BLaER1 treated with 17β-estradiol and CSF1 and Interleukin-3, amounts not matched to agents 10 nM and 100 nM (cell line): ENCODE results near the gene CLIP4.
"Not testable (repeated sequence)": the region's sequence is repeated elsewhere in the genome, so short reads cannot be mapped to it uniquely, and the experiment has no call there.

Experiments used
- H3K27ac ChIP-seq, 11 experiments: shearing (Covaris generic); formaldehyde crosslinking; 2 replicates each; pipeline ENCODE4 v1.8.1; 2022
- H3K27me3 ChIP-seq, 11 experiments: shearing (Covaris generic); formaldehyde crosslinking; 2 replicates each; pipeline ENCODE4 v1.8.1; 2022
- H3K36me3 ChIP-seq, 11 experiments: shearing (Covaris generic); formaldehyde crosslinking; 2 replicates each; pipeline ENCODE4 v1.8.1; 2022
- H3K4me1 ChIP-seq, 10 experiments: shearing (Covaris generic); formaldehyde crosslinking; 2 replicates each; pipeline ENCODE4 v1.8.1; 2022
- H3K4me2 ChIP-seq, 11 experiments: shearing (Covaris generic); formaldehyde crosslinking; 2 replicates each; pipeline ENCODE4 v1.8.1; 2022
- H3K4me3 ChIP-seq, 10 experiments: shearing (Covaris generic); formaldehyde crosslinking; 2 replicates each; pipeline ENCODE4 v1.8.1; 2022
- H3K9ac ChIP-seq, 11 experiments: shearing (Covaris generic); formaldehyde crosslinking; 2 replicates each; pipeline ENCODE4 v1.8.1; 2022
- H3K9me3 ChIP-seq, 11 experiments: shearing (Covaris generic); formaldehyde crosslinking; replicated peaks in 1 of 11; 2 replicates each; pipeline ENCODE4 v1.8.1; 2022
- H4K20me1 ChIP-seq, 11 experiments: shearing (Covaris generic); formaldehyde crosslinking; 2 replicates each; pipeline ENCODE4 v1.8.1; 2022
- Cebpa-rat ChIP-seq, 11 experiments: shearing (Covaris generic); IDR thresholded peaks; 2 replicates each; pipeline ENCODE4 v1.8.1; 2022

Gene CLIP4

GRCh38 chr2:29073933-29074332, 41.3 kb upstream of the CLIP4 start:
- H3K4me3 ChIP-seq, result no peak overlapping the region
- H3K27me3 ChIP-seq, result no peaks in the 10 kb centered on the region
- H4K20me1 ChIP-seq, result no peaks in the 10 kb centered on the region
- no peak overlapping the region for H3K27ac ChIP-seq
- TF ChIP-seq Cebpa-rat (IDR thresholded peaks at IDR 0.05), result no peak
- H3K36me3 ChIP-seq, result no peaks in the 10 kb centered on the region
- no peak overlapping the region for H3K9ac ChIP-seq
- H3K4me1 ChIP-seq, result peaks cover 14 to 36% (median 29%) of the 10 kb centered on the region in 10 experiments
- H3K9me3 ChIP-seq, result peaks cover 6 to 16% (median 8%) of the 10 kb centered on the region in 11 experiments; a peak in 19 of 22 replicates
- H3K4me2 ChIP-seq, result peak overlapping the region; percentile 40 to 81 (median 63)

- Histone ChIP-seq H3K9me3 (peaks cover 10 to 21% (median 12%) of the 10 kb centered on the region in 11 experiments), H3K4me2 (peak within 1 kb of the TSS; percentile 40 to 81 (median 63)), H3K36me3 (no peaks in the 10 kb centered on the region), H3K27ac (no peak within 1 kb of the TSS), H3K4me3 (no peak within 1 kb of the TSS), H3K4me1 (peaks cover 14 to 36% (median 29%) of the 10 kb centered on the region in 10 experiments), H4K20me1 (no peaks in the 10 kb centered on the region), H3K27me3 (no peaks in the 10 kb centered on the region), H3K9ac (no peak within 1 kb of the TSS)
- TF ChIP-seq Cebpa-rat (IDR thresholded peaks at IDR 0.05), result no peak
Observed at GRCh38 chr2:29074411-29074810, 40.8 kb upstream of the CLIP4 start, which contains the start of gene PCARE. PCARE (minus strand) TSS chr2:29074523; CDS start chr2:29074261, 262 bp downstream.

- no peak overlapping the region for H3K4me3 ChIP-seq
- no peaks in the 10 kb centered on the region for H3K27me3 ChIP-seq
- TF ChIP-seq Cebpa-rat (IDR thresholded peaks at IDR 0.05), result no peak
- peaks cover 14 to 36% (median 29%) of the 10 kb centered on the region in 10 experiments for H3K4me1 ChIP-seq
- no peaks in the 10 kb centered on the region for H4K20me1 ChIP-seq
- H3K9ac ChIP-seq, result no peak overlapping the region
- no peak overlapping the region for H3K27ac ChIP-seq
- peaks cover 0 to 5% (median 0%) of the 10 kb centered on the region in 11 experiments; a peak in 1 of 22 replicates for H3K36me3 ChIP-seq
- peak overlapping the region in 9 of 11 experiments; percentile 18 to 52 (median 39); a peak in 13 of 22 replicates for H3K4me2 ChIP-seq
- H3K9me3 ChIP-seq, result peaks cover 27 to 38% (median 29%) of the 10 kb centered on the region in 11 experiments
Observed at GRCh38 chr2:29075894-29076705, 39.1 kb upstream of the CLIP4 start.

GRCh38 chr2:29079887-29080286, 35.3 kb upstream of the CLIP4 start:
- Histone ChIP-seq H3K9me3 (peaks cover 28 to 42% (median 34%) of the 10 kb centered on the region in 11 experiments), H3K27me3 (no peaks in the 10 kb centered on the region), H3K27ac (no peak overlapping the region), H4K20me1 (no peaks in the 10 kb centered on the region), H3K9ac (no peak overlapping the region), H3K4me2 (no peak overlapping the region), H3K4me1 (peaks cover 0 to 15% (median 8%) of the 10 kb centered on the region in 10 experiments; a peak in 12 of 20 replicates), H3K36me3 (peaks cover 0 to 5% (median 0%) of the 10 kb centered on the region in 11 experiments; a peak in 1 of 22 replicates), H3K4me3 (no peak overlapping the region)
- no peak for TF ChIP-seq Cebpa-rat (IDR thresholded peaks at IDR 0.05)

- no peaks in the 10 kb centered on the region for H4K20me1 ChIP-seq
- no peaks in the 10 kb centered on the region for H3K27me3 ChIP-seq
- H3K4me2 ChIP-seq, result peak overlapping the region in 1 of 11 experiments; percentile 51; a peak in 2 of 22 replicates
- no peak overlapping the region for H3K27ac ChIP-seq
- no peak for TF ChIP-seq Cebpa-rat (IDR thresholded peaks at IDR 0.05)
- peaks cover 0 to 7% (median 5%) of the 10 kb centered on the region in 10 experiments; a peak in 12 of 20 replicates for H3K4me1 ChIP-seq
- H3K9ac ChIP-seq, result no peak overlapping the region
- no peak overlapping the region for H3K4me3 ChIP-seq
- peaks cover 0 to 5% (median 0%) of the 10 kb centered on the region in 11 experiments; a peak in 1 of 22 replicates for H3K36me3 ChIP-seq
- H3K9me3 ChIP-seq, result peaks cover 28 to 42% (median 34%) of the 10 kb centered on the region in 11 experiments
Observed at GRCh38 chr2:29080886-29081743, 34.1 kb upstream of the CLIP4 start.

- peaks cover 28 to 35% (median 33%) of the 10 kb centered on the region in 11 experiments for H3K9me3 ChIP-seq
- H3K9ac ChIP-seq, result no peak overlapping the region
- no peaks in the 10 kb centered on the region for H4K20me1 ChIP-seq
- no peaks in the 10 kb centered on the region for H3K27me3 ChIP-seq
- H3K4me1 ChIP-seq, result no peaks in the 10 kb centered on the region
- no peak for TF ChIP-seq Cebpa-rat (IDR thresholded peaks at IDR 0.05)
- H3K4me2 ChIP-seq, result no peak overlapping the region
- H3K4me3 ChIP-seq, result no peak overlapping the region
- no peak overlapping the region for H3K27ac ChIP-seq
- H3K36me3 ChIP-seq, result peaks cover 0 to 5% (median 0%) of the 10 kb centered on the region in 11 experiments; a peak in 1 of 22 replicates
Observed at GRCh38 chr2:29082804-29083495, 32.3 kb upstream of the CLIP4 start.

- H3K27ac ChIP-seq, result no peak overlapping the region
Observed at GRCh38 chr2:29084554-29084953, 30.7 kb upstream of the CLIP4 start.

GRCh38 chr2:29090311-29090710, 24.9 kb upstream of the CLIP4 start:
- H3K27ac ChIP-seq, H3K4me1 ChIP-seq, H3K36me3 ChIP-seq, H3K9me3 ChIP-seq, H3K4me3 ChIP-seq, H3K4me2 ChIP-seq, H3K9ac ChIP-seq, H4K20me1 ChIP-seq, H3K27me3 ChIP-seq: not testable (repeated sequence)

More at GRCh38 chr2:29084554-29084953, 30.7 kb upstream of the CLIP4 start:
- H3K9ac ChIP-seq, result no peak overlapping the region
- H3K36me3 ChIP-seq, result peaks cover 0 to 5% (median 0%) of the 10 kb centered on the region in 11 experiments; a peak in 1 of 22 replicates
- H3K9me3 ChIP-seq, result peaks cover 16 to 21% (median 19%) of the 10 kb centered on the region in 11 experiments
- no peaks in the 10 kb centered on the region for H3K27me3 ChIP-seq
- H4K20me1 ChIP-seq, result no peaks in the 10 kb centered on the region
- H3K4me1 ChIP-seq, result no peaks in the 10 kb centered on the region
- H3K4me2 ChIP-seq, result no peak overlapping the region
- TF ChIP-seq Cebpa-rat (IDR thresholded peaks at IDR 0.05), result no peak
- no peak overlapping the region for H3K4me3 ChIP-seq
